Type B pancreatic cell (in vitro differentiated cells): Measurements from ENCODE around the gene LCE3B. TPM values are rescaled to one million over a fixed set of nuclear protein-coding genes. Genes with fewer than 3 reads are reported as not detected.
"Not testable (repeated sequence)": the region's sequence is repeated elsewhere in the genome, so short reads cannot be mapped to it uniquely, and the experiment has no call there.

ENCODE experiments used
- DNase-seq: peaks from one replicate; pipeline ENCODE4 v3.0.0; 2021; ENCODE audit warnings: mixed read lengths; ENCODE audit not compliant: unreplicated experiment; ENCODE audit errors: extremely low spot score
- H3K27ac Mint-ChIP-seq: 2 replicates; pipeline ENCODE4 v1.8.0; 2021; ENCODE audit warnings: mild to moderate bottlenecking, mixed read lengths
- H3K27me3 Mint-ChIP-seq: 2 replicates; pipeline ENCODE4 v1.8.0; 2021; ENCODE audit warnings: mixed read lengths
- H3K36me3 Mint-ChIP-seq: 2 replicates; pipeline ENCODE4 v1.8.0; 2021; ENCODE audit warnings: mixed read lengths
- H3K4me1 Mint-ChIP-seq: one replicate; pipeline ENCODE4 v1.8.0; 2021; ENCODE audit warnings: mixed read lengths; ENCODE audit not compliant: unreplicated experiment
- H3K4me3 Mint-ChIP-seq: 2 replicates; pipeline ENCODE4 v1.8.0; 2021; ENCODE audit warnings: mild to moderate bottlenecking, mixed read lengths
- H3K9me3 Mint-ChIP-seq: 2 replicates; pipeline ENCODE4 v1.8.0; 2021; ENCODE audit warnings: mixed read lengths
- long read RNA-seq: library from polyadenylated mRNA; unstranded; transcript quantifications from one replicate; pipeline ENCODE4 v2.0.0, GENCODE V29; 2020
- total RNA-seq: library from RNA; stranded (reverse); gene quantifications from 2 replicates; pipeline ENCODE4 v1.2.1, GENCODE V29; 2021; ENCODE audit warnings: low replicate concordance
- TF ChIP-seq, protein P1 (sequence below): fragments of 200-600 bp; sonication (generic); conservative IDR thresholded peaks from 2 replicates; pipeline ENCODE4 v1.5.0; 2021; ENCODE audit warnings: antibody characterized with exemption, mild to moderate bottlenecking

LCE3B gene
- total RNA-seq = not detected in 2 replicates
- long read RNA-seq = 0 reads

DNA sequence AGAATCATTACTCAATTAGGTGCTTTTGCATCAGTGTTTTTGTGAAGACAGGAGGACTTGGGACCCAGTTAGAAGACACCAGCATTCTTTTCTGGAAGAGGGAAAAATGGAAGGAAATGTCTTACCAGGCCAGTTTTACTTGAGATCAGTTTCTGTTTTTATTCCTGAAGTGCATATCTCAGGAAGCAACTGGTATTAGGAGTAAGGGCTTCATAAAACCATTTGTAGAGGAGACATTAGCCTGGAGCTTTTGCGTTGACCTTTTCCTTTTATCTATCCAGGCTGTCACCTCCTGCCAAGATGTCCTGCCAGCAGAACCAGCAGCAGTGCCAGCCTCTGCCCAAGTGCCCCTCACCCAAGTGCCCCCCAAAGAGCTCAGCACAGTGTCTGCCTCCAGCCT is at the start of gene LCE3B:
TSS of gene LCE3B (plus strand) at position 301 of the 400 bp plus-strand sequence. CDS start at position 301, 0 bp downstream.
- TF ChIP-seq, protein P1, sequence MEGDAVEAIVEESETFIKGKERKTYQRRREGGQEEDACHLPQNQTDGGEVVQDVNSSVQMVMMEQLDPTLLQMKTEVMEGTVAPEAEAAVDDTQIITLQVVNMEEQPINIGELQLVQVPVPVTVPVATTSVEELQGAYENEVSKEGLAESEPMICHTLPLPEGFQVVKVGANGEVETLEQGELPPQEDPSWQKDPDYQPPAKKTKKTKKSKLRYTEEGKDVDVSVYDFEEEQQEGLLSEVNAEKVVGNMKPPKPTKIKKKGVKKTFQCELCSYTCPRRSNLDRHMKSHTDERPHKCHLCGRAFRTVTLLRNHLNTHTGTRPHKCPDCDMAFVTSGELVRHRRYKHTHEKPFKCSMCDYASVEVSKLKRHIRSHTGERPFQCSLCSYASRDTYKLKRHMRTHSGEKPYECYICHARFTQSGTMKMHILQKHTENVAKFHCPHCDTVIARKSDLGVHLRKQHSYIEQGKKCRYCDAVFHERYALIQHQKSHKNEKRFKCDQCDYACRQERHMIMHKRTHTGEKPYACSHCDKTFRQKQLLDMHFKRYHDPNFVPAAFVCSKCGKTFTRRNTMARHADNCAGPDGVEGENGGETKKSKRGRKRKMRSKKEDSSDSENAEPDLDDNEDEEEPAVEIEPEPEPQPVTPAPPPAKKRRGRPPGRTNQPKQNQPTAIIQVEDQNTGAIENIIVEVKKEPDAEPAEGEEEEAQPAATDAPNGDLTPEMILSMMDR = no peak
- Mint-ChIP-seq H3K36me3 (no peaks in the 10 kb centered on the region), H3K4me3 (no peak within 1 kb of the TSS), H3K27ac (no peak within 1 kb of the TSS), H3K9me3 (peaks cover 2% of the 10 kb centered on the region), H3K27me3 (no peaks in the 10 kb centered on the region), H3K4me1 (no peaks in the 10 kb centered on the region)
- DNase-seq = no peak

- no peak for DNase-seq
- H3K4me1 Mint-ChIP-seq = no peaks in the 10 kb centered on the region
- H3K36me3 Mint-ChIP-seq = no peaks in the 10 kb centered on the region
- TF ChIP-seq, protein P1 = no peak
- no peaks in the 10 kb centered on the region for H3K27me3 Mint-ChIP-seq
- H3K27ac Mint-ChIP-seq = no peak overlapping the region
- peaks cover 9% of the 10 kb centered on the region for H3K9me3 Mint-ChIP-seq
- no peak overlapping the region for H3K4me3 Mint-ChIP-seq
Measured at GRCh38 chr1:152565115-152565514, 48.5 kb upstream of the LCE3B start.

GRCh38 chr1:152565535-152566215 is 47.9 kb upstream of the LCE3B start:
- TF ChIP-seq, protein P1 = no peak
- H3K4me3 Mint-ChIP-seq = no peak overlapping the region
- DNase-seq = no peak
- no peaks in the 10 kb centered on the region for H3K27me3 Mint-ChIP-seq
- H3K36me3 Mint-ChIP-seq = no peaks in the 10 kb centered on the region
- H3K4me1 Mint-ChIP-seq = no peaks in the 10 kb centered on the region
- peaks cover 9% of the 10 kb centered on the region for H3K9me3 Mint-ChIP-seq
- no peak overlapping the region for H3K27ac Mint-ChIP-seq

DNA sequence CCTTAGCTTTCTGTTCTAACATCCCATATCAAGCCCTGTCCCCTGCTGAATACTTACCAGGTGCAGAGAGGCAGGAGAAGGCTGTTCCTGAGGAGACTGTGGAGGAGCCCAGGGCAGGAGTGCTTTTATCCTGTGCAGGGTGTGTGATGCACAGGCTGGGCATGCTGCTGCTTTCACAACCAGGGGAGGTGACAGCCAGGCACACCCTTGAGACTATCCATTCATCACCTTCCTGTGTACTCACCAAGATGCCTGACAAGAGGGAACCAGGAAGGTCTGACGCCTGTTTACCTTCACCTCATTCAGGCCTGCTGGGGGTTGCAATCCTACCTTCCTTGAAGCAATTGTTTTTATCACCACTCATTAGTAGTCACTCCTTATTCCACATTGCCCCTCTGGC is 46.9 kb upstream of the LCE3B start, which contains the start of gene LCE3E:
TSS of gene LCE3E (minus strand) at position 100 of the 400 bp plus-strand sequence. CDS start 572 bp downstream, outside the sequence.
- H3K27ac Mint-ChIP-seq = no peak within 1 kb of the TSS
- H3K36me3 Mint-ChIP-seq = no peaks in the 10 kb centered on the region
- no peak within 1 kb of the TSS for H3K4me3 Mint-ChIP-seq
- H3K4me1 Mint-ChIP-seq = no peaks in the 10 kb centered on the region
- DNase-seq = no peak
- TF ChIP-seq, protein P1 = no peak
- H3K27me3 Mint-ChIP-seq = no peaks in the 10 kb centered on the region
- H3K9me3 Mint-ChIP-seq = peaks cover 9% of the 10 kb centered on the region

DNA sequence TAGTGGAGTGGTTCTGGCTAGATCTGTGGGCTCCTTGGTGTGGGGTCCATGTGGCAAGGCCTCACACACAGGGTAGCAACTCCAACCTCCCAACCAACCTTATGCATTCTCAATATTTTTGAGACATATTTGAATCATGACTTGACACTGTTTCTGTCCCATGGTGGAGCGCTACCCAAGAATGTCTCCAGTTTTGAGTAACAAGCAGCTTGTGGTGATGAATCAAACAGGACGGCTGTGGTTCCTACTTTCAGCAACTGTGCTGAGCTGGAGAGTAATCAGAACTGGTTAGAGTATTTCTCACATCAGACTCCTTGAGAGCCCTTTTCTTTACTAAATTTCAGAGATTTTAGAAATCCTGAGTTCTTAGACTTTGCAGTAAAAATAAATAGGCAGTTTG is 36.4 kb upstream of the LCE3B start:
- no peaks in the 10 kb centered on the region for H3K9me3 Mint-ChIP-seq

DNA sequence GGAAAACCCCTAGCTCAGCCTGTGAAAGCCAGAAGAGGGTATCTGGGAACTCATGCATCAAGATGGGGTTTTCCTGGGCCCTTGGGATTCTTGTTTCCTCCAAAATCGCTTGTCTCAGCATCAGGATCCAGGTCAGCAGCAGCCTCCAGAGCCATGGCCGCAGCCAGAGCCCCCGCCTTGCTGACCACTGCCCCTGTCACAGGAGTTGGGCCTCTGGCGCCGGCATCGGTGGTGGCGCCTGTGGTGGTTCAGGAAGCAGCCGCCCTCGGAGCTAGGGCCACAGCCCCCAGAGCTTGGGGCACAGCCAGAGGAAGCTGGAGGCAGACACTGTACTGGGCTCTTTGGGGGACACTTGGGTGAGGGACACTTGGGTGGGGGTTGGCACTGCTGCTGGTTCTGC is 34.1 kb upstream of the LCE3B start:
- not testable (repeated sequence) for H3K27ac Mint-ChIP-seq, H3K36me3 Mint-ChIP-seq, DNase-seq, H3K27me3 Mint-ChIP-seq, H3K4me1 Mint-ChIP-seq, H3K4me3 Mint-ChIP-seq, H3K9me3 Mint-ChIP-seq

More for the DNA sequence above, 36.4 kb upstream of the LCE3B start:
- no peak for DNase-seq
- H3K36me3 Mint-ChIP-seq = no peaks in the 10 kb centered on the region
- H3K27me3 Mint-ChIP-seq = no peaks in the 10 kb centered on the region
- H3K4me3 Mint-ChIP-seq = no peak overlapping the region
- H3K27ac Mint-ChIP-seq = no peak overlapping the region
- no peaks in the 10 kb centered on the region for H3K4me1 Mint-ChIP-seq
- TF ChIP-seq, protein P1 = no peak
